SK-N-SH treated with all-trans-retinoic acid at 6 μM for 48 hours (cell line): ENCODE data around the gene OR4K5.
A peak's percentile ranks its signal among the peaks of the same experiment; 100 is the strongest.

Source experiments
- ATAC-seq: fragments of 200-7000 bp; cut with Tn5 transposase; 3 replicates; pipeline ENCODE4 v1.9.1; 2020; ENCODE audit warnings: mild to moderate bottlenecking, moderate library complexity
- ARNTL ChIP-seq: fragments of 450-650 bp; formaldehyde crosslinking; IDR thresholded peaks from 2 replicates; pipeline ENCODE4 v1.5.0; 2020; ENCODE audit warnings: low read depth, mild to moderate bottlenecking, moderate library complexity, borderline replicate concordance
- BACH2 ChIP-seq: fragments of 250-450 bp; sonication (Bioruptor Pico); IDR thresholded peaks from 2 replicates; pipeline ENCODE4 v1.9.0; 2021; ENCODE audit warnings: mild to moderate bottlenecking, borderline replicate concordance
- CREB5 ChIP-seq: fragments of 250-450 bp; sonication (Bioruptor Pico); IDR thresholded peaks from 2 replicates; pipeline ENCODE4 v1.5.1; 2020; ENCODE audit warnings: low read depth, mild to moderate bottlenecking, moderate library complexity
- CSDC2 ChIP-seq: fragments of 250-450 bp; sonication (Bioruptor Pico); IDR thresholded peaks from 2 replicates; pipeline ENCODE4 v1.5.0; 2020; ENCODE audit warnings: mild to moderate bottlenecking, moderate library complexity
- CSRNP3 ChIP-seq: fragments of 250-450 bp; sonication (Bioruptor Pico); IDR thresholded peaks from 2 replicates; pipeline ENCODE4 v1.5.1; 2021; ENCODE audit warnings: mild to moderate bottlenecking, moderate library complexity
- ESRRG ChIP-seq: fragments of 250-450 bp; sonication (Bioruptor Pico); IDR thresholded peaks from 2 replicates; pipeline ENCODE4 v1.6.1; 2021; ENCODE audit warnings: mild to moderate bottlenecking
- GLIS3 ChIP-seq: fragments of 250-450 bp; sonication (Bioruptor Pico); IDR thresholded peaks from 2 replicates; pipeline ENCODE4 v1.5.0; 2020; ENCODE audit warnings: mild to moderate bottlenecking, moderate library complexity
- ISL1 ChIP-seq: fragments of 250-450 bp; sonication (Bioruptor Pico); IDR thresholded peaks from 2 replicates; pipeline ENCODE4 v2.1.2; 2022; ENCODE audit warnings: mild to moderate bottlenecking, moderate library complexity
- OSR1 ChIP-seq: fragments of 250-450 bp; sonication (Bioruptor Pico); IDR thresholded peaks from 2 replicates; pipeline ENCODE4 v1.8.0; 2022; ENCODE audit warnings: moderate library complexity, mild to moderate bottlenecking, inconsistent platforms
- PATZ1 ChIP-seq: fragments of 250-450 bp; sonication (Bioruptor Pico); IDR thresholded peaks from 2 replicates; pipeline ENCODE4 v1.8.0; 2020; ENCODE audit warnings: mild to moderate bottlenecking, moderate library complexity, borderline replicate concordance
- POU6F1 ChIP-seq: fragments of 250-450 bp; sonication (Bioruptor Pico); IDR thresholded peaks from 2 replicates; pipeline ENCODE4 v1.8.0; 2021; ENCODE audit warnings: low read depth, mild to moderate bottlenecking, moderate library complexity, borderline replicate concordance
- PPARA ChIP-seq: fragments of 250-450 bp; sonication (Bioruptor Pico); IDR thresholded peaks from 2 replicates; pipeline ENCODE4 v1.5.0; 2020; ENCODE audit warnings: mild to moderate bottlenecking, borderline replicate concordance
- SNAI2 ChIP-seq: fragments of 250-450 bp; sonication (Bioruptor Pico); IDR thresholded peaks from 2 replicates; pipeline ENCODE4 v1.5.0; 2020; ENCODE audit warnings: mild to moderate bottlenecking, moderate library complexity
- TCF4 ChIP-seq: fragments of 250-450 bp; sonication (Bioruptor Pico); IDR thresholded peaks from 2 replicates; pipeline ENCODE4 v1.8.0; 2021; ENCODE audit warnings: mild to moderate bottlenecking, moderate library complexity, borderline replicate concordance
- TOX ChIP-seq: fragments of 250-450 bp; sonication (Bioruptor Pico); IDR thresholded peaks from 2 replicates; pipeline ENCODE4 v1.8.0; 2021; ENCODE audit warnings: mild to moderate bottlenecking, moderate library complexity, borderline replicate concordance
- ZC3H10 ChIP-seq: fragments of 250-450 bp; sonication (Bioruptor Pico); IDR thresholded peaks from 2 replicates; pipeline ENCODE4 v1.5.1; 2021; ENCODE audit warnings: mild to moderate bottlenecking, moderate library complexity
- ZFP3 ChIP-seq: fragments of 250-450 bp; sonication (Bioruptor Pico); IDR thresholded peaks from 2 replicates; pipeline ENCODE4 v1.5.0; 2020; ENCODE audit warnings: mild to moderate bottlenecking, moderate library complexity
- ZFP30 ChIP-seq: fragments of 450-650 bp; formaldehyde crosslinking; IDR thresholded peaks from 2 replicates; pipeline ENCODE4 v1.5.0; 2022; ENCODE audit warnings: mild to moderate bottlenecking, moderate library complexity
- ZNF70 ChIP-seq: fragments of 450-650 bp; formaldehyde crosslinking; IDR thresholded peaks from 2 replicates; pipeline ENCODE4 v1.5.0; 2020; ENCODE audit warnings: mild to moderate bottlenecking, moderate library complexity

Gene OR4K5

GRCh38 chr14:19920021-19920657, at the start of gene OR4K5:
Gene OR4K5 (plus strand): TSS chr14:19920607. CDS start chr14:19920607, 0 bp downstream.
- TF ChIP-seq ZNF70 (CRISPR knock-in tag) (no peak), ZC3H10 (CRISPR knock-in tag) (no peak), SNAI2 (CRISPR knock-in tag) (no peak), ARNTL (CRISPR knock-in tag) (no peak), CSRNP3 (CRISPR knock-in tag) (no peak), ISL1 (CRISPR knock-in tag) (no peak), PATZ1 (CRISPR knock-in tag) (no peak), CREB5 (CRISPR knock-in tag) (no peak), CSDC2 (CRISPR knock-in tag) (no peak)
- ATAC-seq: no peak

- TF ChIP-seq OSR1 (CRISPR knock-in tag): no peak
- TF ChIP-seq CREB5 (CRISPR knock-in tag): no peak
- TF ChIP-seq CSRNP3 (CRISPR knock-in tag): no peak
- TF ChIP-seq PPARA: no peak
- no peak for TF ChIP-seq GLIS3 (CRISPR knock-in tag)
- no peak for TF ChIP-seq BACH2 (CRISPR knock-in tag)
- TF ChIP-seq TOX (CRISPR knock-in tag): no peak
- TF ChIP-seq ZC3H10 (CRISPR knock-in tag): no peak
- TF ChIP-seq ZFP30 (CRISPR knock-in tag): no peak
- no peak for TF ChIP-seq POU6F1
- no peak for TF ChIP-seq TCF4
- TF ChIP-seq SNAI2 (CRISPR knock-in tag): no peak
- no peak for TF ChIP-seq ZFP3 (CRISPR knock-in tag)
- TF ChIP-seq ARNTL (CRISPR knock-in tag): no peak
- TF ChIP-seq ESRRG (CRISPR knock-in tag): no peak
Measured at GRCh38 chr14:19873178-19873577, 47.2 kb upstream of the OR4K5 start.

GRCh38 chr14:19874842-19875241, 45.6 kb upstream of the OR4K5 start, which contains the start of gene OR4K2:
Gene OR4K2 (plus strand): TSS chr14:19875142. CDS start chr14:19876268, 1,126 bp downstream.
- no peak for ATAC-seq
- TF ChIP-seq SNAI2 (CRISPR knock-in tag): no peak
- no peak for TF ChIP-seq ZC3H10 (CRISPR knock-in tag)
- TF ChIP-seq TOX (CRISPR knock-in tag): no peak
- TF ChIP-seq ZFP30 (CRISPR knock-in tag): no peak
- TF ChIP-seq GLIS3 (CRISPR knock-in tag): no peak
- TF ChIP-seq TCF4: no peak
- TF ChIP-seq CSDC2 (CRISPR knock-in tag): no peak
- no peak for TF ChIP-seq POU6F1

More at GRCh38 chr14:19873178-19873577, 47.2 kb upstream of the OR4K5 start:
- peak; percentile 40; the same call in 2 of the 3 replicates for ATAC-seq
